Lung microvascular endothelial cell (primary cell): Measurements from ENCODE around the gene LRRC75A. TPM values are rescaled to one million over a fixed set of nuclear protein-coding genes. Genes with fewer than 3 reads are reported as not detected.
"Not testable (repeated sequence)": the region's sequence is repeated elsewhere in the genome, so short reads cannot be mapped to it uniquely, and the experiment has no call there.

Experiments
- DNase-seq, 2 donors: peaks; one replicate each; pipeline versions ENCODE4 v3.0.0 to v3.0.0-alpha.2; 2010; ENCODE audit warnings: low read depth in 2 of 2
- total RNA-seq: library from RNA; depleted of rRNA; stranded (reverse); fragments of >200 nt; gene quantifications from 2 replicates; pipeline ENCODE4 v1.2.1, GENCODE V29; 2014

LRRC75A gene
- total RNA-seq, 1 donor from 2014 or later, result 0.99 TPM

DNA sequence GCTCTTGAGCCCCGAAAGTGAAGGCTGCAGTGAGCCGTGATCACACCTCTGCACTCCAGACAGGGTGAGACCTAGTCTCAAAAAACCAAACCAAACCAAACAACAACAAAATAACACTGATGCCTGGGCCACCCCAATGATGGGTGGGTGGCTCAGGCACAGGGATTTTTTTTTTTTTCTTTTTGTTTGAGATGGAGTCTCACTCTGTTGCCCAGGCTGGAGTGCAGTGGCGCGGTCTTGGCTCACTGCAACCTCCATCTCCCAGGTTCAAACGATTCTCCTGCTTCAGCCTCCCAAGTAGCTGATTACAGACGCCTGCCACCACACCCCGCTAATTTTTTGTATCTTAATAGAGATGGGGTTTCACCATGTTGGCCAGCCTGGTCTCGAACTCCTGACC is 39.7 kb downstream of the LRRC75A start:
- not testable (repeated sequence) for DNase-seq

DNA sequence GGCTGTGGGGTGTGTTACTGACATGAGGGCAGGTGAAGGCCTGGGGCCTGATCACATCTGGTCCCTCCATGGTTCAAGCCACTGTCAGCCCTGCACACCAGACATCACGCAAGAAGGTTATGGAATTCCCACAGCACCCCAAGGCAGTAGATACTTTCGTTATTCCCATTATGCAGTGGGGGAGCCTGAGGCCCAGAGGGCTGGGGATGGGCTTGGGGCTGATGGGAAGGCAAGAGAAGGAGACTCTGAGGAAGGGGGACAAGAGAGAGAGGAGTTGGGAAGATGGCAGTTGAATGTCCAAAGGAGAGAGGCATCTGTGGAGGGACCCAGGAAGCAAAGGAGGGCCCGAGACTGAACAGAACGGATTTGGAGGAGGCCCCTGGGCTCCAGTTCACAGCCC is 42.0 kb downstream of the LRRC75A start:
- DNase-seq, result no peak

GRCh38 chr17:16449121-16449570 is 42.8 kb downstream of the LRRC75A start:
- no peak for DNase-seq

DNA sequence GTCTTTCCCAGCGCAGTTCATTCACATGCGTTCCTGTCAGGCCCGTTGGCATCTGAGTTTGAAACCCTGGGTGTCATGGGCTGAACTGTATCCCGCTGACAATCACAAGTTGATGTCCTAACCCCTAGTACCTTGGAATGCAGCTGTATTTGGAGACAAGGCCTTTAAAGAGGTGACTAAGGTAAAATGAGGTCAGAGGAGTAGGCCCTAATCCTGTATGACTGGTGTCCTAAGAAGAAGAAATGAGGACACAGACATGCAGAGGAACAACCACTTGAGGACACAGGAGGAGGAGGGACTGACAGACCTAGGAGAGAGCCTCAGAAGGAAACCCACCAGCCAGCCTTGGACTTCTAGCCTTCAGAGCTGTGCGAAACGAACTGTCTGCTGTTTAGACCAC is 43.5 kb downstream of the LRRC75A start:
- no peak for DNase-seq

DNA sequence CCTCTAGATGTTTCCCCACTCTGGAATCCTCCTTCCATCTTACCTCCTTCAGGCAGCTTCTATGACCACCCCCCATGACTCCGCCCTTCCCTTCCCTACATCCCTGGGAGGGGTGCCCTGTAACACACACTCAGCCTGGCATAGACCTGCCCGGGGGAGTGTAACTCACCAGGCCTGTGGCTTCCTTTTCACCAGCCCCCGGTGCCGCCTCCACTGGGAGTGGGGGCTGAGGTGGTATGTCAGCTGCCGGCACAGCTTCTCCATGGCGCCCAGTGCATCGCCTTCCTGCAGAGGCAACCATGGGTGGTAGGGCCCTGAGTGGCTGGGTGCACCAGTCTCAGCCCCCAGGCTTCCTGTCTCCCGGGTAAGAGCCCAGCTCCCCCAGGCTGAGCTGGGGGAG is 44.3 kb downstream of the LRRC75A start:
- DNase-seq, result no peak

GRCh38 chr17:16446338-16446983 is 45.5 kb downstream of the LRRC75A start:
- no peak for DNase-seq

GRCh38 chr17:16444258-16444886 is 47.6 kb downstream of the LRRC75A start:
- no peak for DNase-seq

DNA sequence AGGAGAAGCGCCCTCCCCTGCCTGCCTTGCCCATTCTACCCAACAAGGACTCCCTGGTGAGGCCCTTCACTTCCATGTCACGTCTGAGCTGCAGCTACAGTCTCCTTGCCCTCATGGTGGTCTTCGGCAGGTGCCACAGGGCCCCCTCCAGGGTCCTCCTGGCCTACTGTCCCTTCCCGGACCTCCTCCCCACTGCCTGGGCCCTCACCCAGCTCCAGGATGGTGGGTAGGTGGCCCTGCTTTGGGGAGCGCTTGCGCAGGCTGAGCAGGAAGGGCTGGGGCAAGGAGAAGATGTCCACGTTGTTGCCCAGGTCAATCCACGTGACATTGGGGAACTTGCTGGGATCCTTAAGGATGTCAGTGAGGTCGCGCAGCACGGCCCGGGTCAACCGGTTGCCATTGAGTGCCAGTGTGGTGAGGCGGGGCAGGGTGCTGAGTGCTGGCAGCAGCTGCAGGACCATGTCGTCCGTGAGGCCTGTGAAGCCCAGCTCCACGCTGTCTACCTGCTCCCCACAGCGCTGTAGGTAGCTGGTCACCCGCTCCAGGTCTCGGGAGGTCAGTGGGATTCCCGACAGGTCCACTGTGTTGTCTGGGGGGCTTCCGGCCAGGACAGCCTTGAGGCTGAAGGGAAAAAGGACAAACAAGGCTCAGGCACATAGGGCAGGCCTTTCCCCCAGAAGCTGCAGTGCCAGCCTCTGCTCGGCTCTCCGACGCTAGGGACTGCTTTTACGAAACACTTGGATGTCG is 48.3 kb downstream of the LRRC75A start:
- no peak for DNase-seq

DNA sequence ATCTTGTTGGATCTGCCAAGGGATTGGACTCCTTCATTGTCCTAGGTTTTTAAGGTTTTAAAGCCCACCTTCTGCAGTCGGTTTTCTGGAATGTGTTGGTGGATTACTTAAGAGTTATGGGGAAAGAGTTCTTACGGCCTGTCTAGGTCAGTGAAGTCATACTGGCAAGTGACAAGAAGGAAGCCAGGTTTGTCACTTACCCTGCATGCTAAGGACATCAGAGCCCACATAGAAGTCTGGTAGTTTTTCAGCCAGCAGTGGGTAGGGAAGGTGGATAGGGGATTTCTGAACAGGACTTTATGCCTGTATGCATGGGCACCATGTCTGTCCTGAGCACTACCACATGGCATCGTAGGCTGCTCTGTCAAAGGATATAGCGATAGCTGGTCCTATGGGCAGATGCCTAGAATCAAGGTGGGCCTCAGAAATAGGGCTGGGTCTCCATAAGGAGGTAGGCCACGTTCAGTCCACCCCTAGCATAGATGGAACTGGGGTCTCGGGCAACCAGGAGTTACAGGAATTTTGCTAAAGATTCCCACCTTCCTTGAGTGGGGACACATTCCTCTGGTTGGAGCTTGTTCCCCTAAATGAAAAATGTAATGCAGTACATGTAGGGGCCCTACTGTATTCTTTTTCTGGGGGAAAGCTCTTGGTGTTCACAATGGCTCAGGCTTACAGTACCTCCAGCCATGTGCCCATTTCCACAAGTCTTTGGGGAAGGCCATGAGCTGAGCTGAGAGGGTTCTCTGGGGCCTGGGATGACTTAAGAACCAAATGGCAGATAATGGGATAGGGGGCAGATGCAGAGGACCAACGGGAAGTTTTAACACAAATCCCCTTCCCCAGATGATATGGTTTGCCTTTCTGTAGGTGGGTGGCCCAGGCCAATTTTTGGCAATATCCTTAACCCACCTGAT is 49.1 kb downstream of the LRRC75A start:
- DNase-seq, result no peak

GRCh38 chr17:16442141-16442540 is 49.9 kb downstream of the LRRC75A start:
- DNase-seq, result no peak

GRCh38 chr17:16440901-16441629 is 50.9 kb downstream of the LRRC75A start:
- DNase-seq, result no peak

DNA sequence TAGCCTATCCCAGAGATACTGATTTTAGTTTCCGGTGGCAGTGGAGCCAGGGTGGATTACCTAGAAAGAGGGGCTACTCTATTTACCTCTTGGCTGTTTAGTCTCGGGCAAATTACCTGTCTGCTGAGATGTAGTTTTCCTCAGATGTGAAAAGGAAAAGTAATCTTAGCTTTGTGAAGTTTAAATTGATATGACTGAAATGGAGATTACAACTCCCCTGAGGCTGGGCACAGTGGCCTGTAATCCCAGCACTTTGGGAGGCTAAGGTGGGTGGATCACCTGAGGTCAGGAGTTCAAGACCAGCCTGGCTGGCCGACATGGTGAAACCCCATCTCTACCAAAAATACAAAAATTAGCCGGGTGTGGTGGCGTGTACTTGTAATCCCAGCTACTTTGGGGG is 51.6 kb downstream of the LRRC75A start:
- not testable (repeated sequence) for DNase-seq

- peak; percentile 34 to 47 for DNase-seq
Observed at GRCh38 chr17:16439811-16440351, 52.1 kb downstream of the LRRC75A start.

GRCh38 chr17:16439303-16439791 is 52.6 kb downstream of the LRRC75A start:
- peak; percentile 29 to 35 for DNase-seq

GRCh38 chr17:16438557-16439302 is 53.3 kb downstream of the LRRC75A start:
- DNase-seq, result peak; percentile 99 to 100

GRCh38 chr17:16438173-16438556 is 53.8 kb downstream of the LRRC75A start:
- no peak for DNase-seq

DNA sequence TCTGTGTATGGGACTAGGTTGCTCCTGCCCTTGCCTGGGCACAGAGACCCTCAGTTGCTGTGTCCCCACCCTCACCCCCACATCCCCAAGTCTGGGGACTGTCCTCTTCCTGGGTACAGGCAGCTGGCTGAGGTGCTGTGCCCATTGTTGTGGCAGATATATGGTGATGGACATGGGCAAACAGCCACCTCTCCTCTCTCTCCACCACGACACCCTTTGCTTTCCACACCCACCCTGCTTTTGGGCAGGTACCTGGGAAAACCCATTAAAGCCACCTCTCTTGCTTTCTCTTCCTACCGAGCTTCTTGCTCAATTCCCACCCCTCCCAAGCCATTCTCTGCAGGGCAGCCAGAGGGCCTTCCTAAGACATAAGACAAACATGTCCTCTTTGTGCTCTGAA is 54.9 kb downstream of the LRRC75A start:
- no peak for DNase-seq

DNA sequence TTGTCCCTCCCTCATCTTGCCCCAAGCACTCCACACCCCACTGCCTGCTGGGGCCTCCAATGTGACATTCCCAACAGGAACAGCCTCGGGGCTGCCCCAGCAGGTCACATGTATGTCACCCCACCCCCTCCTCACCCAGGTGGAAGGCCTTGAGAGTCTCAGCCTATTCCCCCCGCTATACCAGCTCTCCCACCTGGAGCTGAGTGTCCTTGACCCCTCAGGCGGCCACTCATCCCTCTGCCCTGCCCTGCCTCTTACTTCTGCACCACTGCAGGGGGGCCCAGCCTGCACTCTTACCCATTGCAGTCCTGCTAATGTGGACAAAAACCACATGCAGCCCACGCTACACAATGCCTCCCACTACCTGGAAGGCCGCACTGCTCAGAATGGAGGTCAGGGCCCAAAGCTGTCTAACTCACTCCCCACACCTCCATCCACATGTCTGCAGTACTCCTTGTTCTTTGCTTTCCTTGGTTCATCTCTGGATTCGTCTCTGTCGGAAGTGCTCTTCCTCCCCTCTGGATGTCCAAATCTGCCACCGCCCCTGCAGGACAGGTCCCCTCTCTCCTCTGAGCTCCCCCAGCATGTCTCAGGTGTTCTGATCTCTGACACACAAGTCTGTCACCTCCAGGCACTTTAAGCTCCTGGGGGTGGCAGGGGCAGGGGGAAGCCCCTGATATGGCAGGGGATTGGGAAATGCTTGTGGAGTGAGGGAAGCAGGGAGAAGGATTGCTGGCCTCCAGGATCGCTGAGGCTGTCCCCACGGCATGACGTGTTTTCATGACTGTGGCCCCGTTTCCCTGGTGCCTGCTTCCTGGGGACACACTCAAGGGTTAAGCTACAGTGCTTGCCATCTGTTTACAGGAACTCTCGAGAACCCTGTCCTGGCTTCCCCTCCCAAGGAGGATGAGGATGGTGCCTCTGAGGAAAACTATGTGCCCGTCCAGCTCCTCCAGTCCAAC is 55.8 kb downstream of the LRRC75A start:
- DNase-seq, result no peak

DNA sequence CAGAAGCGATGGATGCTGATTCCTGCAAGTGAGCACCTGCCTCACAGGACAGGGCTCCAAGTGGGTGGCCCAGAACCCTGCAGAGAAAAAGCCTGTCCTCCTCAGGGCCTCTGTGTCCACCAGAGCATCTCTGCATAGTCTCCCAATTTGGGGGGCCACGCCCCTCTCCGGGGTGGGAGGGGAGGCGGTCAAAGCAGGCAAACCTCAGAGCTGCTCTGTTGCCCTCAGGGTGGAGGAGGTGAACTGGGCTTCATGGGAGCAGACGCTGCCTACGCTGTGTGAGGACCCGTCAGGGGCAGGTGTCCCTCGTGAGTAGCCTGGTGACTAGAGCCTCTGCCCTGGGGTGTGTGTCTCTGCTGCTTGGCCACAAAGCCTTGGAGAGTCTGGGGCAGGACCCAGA is 57.3 kb downstream of the LRRC75A start:
- DNase-seq, result no peak
